Rectal smooth muscle tissue (tissue), 1 donor: ENCODE results near the gene EEF2.

Source experiments
- H3K27ac ChIP-seq: one replicate; pipeline ENCODE4 v1.7.0; 2013; ENCODE audit warnings: low read depth, low read length, inconsistent platforms
- H3K27me3 ChIP-seq: one replicate; pipeline ENCODE4 v1.7.0; 2013; ENCODE audit warnings: low read length; ENCODE audit not compliant: control insufficient read depth, insufficient read depth
- H3K36me3 ChIP-seq: one replicate; pipeline ENCODE4 v1.7.0; 2013; ENCODE audit warnings: low read length; ENCODE audit not compliant: control insufficient read depth, insufficient read depth
- H3K4me1 ChIP-seq: one replicate; pipeline ENCODE4 v1.7.0; 2013; ENCODE audit warnings: low read length; ENCODE audit not compliant: control insufficient read depth, insufficient read depth
- H3K4me3 ChIP-seq: one replicate; pipeline ENCODE4 v1.7.0; 2013; ENCODE audit warnings: low read length
- H3K9ac ChIP-seq: one replicate; pipeline ENCODE4 v1.7.0; 2013; ENCODE audit warnings: low read length

Gene EEF2

DNA sequence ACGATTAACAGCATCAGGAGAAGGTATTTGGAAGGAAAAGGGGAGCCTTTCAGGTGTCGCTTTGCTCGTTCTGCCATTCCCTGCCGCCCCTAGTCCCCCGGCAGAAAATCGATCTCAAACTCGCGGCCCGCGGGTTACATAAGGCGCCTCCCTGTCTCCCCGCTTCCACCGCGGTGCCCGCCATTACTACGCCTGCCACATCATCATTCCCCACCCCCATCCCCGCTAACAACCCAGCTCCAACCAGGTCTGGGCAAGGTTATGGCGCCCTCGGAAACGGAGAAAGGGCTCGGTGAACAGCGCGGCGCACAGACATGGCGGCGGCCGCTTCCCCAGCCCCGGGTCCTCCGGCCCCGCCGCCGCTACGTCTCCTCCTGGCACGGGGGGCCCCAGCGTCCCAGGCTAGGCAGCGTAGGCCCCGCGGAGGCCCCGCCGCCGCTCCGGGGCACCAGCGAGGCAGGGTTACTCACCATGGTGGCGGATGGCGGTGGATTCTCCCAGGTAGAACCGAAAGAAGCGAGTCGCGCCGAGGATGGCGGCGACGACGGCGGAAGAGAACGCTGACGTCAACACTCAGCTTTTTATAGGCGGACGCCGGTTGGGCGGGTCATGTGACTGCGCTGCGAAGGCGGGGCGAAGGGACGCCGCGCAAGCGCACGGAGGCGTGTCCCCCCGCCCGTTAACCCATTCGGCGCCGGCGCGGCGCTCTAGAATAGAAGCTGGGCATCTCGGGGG is at the start of gene EEF2:
EEF2 (minus strand) TSS at position 556 of the 735 bp plus-strand sequence; CDS start at position 473, 83 bp downstream.
- Histone ChIP-seq H3K4me1 (peaks cover 23% of the 10 kb centered on the region), H3K36me3 (peaks cover 42% of the 10 kb centered on the region), H3K27me3 (no peaks in the 10 kb centered on the region), H3K27ac (peak within 1 kb of the TSS; percentile 95), H3K4me3 (peak within 1 kb of the TSS; percentile 80), H3K9ac (peak within 1 kb of the TSS; percentile 60)

DNA sequence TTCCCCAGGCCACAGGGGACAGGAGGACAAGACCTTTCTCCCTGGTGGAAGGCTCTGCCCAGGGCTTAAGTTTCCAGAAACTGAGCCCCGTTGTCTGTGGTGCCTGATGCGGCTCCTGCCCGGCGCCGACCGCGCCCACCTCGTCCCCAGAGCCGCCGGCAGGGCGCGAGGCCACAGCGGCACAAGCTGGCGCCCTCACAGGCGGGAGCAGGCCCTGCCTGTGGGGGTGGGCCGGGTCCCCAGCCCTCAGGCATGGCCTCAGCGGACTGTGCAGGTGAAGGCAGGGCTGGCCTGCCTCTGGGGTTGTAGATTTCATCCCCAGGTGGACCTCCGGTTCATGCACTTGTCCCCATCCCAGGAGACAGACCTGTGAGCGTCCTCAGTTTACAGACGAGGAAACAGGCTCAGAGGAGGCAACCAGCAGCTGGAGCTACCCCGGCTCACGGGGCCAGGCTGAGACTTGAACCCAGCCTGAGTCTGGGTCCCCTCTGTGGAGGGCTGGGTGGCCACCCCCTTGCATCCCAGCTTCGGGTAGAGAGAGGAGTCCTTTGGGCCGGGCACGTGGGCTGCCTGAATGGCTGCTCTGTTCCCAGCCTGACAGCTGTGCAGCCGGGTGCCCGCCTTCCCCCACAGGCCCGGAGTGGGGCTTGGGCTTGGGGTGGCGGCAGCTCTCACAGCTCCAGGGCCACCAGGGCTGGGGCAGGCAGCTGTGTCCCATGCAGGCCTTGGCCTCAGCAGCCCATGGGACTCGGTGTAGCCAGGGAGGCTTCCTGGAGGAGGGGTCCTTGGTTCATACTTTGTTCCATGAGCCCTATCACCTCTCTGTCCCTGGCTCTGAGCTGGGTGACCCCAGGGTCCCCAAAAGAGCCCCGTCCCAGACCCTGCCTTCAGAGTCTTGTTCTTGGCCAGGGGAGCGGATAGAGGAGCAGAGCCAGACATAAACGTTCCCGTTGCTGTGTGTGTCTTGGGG is 49.1 kb upstream of the EEF2 start:
- H3K4me3 ChIP-seq, result no peak overlapping the region
- H3K27ac ChIP-seq, result no peak overlapping the region
- H3K36me3 ChIP-seq, result peaks cover 44% of the 10 kb centered on the region
- H3K4me1 ChIP-seq, result no peaks in the 10 kb centered on the region
- H3K9ac ChIP-seq, result no peak overlapping the region
- no peaks in the 10 kb centered on the region for H3K27me3 ChIP-seq

DNA sequence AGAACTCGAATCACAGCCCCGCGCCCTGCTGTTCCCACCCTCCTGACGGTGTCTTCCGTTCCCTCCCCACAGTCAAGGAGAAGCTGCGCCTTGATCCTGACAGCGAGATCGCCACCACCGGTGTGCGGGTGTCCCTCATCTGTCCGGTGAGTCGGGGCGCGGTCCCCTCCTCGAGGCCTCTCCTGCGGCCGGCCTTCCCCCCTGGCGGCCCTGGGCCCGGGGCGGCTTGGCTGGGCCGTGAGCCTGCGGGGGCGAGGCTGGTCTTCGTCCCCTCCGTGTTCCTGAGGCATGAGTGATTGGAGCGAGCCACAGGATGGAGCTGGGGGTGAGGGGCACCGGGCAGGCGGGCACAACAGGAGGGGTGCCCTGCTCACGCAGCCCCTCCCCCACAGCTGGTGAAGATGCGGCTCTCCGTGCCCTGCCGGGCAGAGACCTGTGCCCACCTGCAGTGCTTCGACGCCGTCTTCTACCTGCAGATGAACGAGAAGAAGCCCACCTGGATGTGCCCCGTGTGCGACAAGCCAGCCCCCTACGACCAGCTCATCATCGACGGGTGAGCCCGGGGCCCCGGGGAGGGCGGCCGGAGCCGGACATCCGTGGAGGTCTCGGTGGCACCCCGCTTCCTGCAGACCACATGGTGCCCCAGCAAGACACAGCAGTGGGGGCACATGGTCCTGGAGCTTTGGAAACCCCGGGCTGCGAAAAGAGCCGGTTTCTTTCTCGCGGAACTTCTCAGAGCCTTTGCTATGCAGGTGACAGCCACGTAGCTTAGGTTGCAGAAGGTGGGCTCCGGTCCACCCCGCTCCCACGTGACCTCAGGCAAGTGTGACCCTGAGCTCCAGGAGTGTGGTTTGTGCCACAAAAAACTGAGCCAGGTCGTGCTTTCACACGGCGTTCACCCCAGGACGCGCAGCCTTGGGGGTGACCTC is 48.0 kb upstream of the EEF2 start:
- Histone ChIP-seq H3K4me3 (no peak overlapping the region), H3K4me1 (no peaks in the 10 kb centered on the region), H3K27me3 (no peaks in the 10 kb centered on the region), H3K27ac (no peak overlapping the region), H3K9ac (no peak overlapping the region), H3K36me3 (peaks cover 47% of the 10 kb centered on the region)

DNA sequence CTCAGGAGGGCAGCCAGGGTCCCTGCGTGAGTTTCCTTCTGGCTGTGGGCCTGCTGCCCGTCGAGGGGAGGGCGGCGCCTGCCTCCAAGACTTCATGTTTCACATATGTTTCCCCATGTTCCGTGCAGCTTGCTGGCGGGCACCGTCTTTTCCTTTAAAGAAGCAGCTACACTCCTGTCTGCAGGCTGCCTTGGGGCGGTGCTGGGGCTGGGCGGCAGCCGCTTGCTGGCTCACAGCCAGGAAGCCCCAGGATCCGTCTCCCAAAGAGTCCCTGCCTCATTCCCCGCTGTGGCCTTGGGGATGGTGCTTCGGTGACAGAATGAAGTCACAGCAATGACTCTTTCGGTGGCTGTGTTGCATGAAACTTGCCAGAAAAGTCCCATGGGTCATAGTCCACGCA is 47.2 kb upstream of the EEF2 start:
- Histone ChIP-seq H3K27ac (no peak overlapping the region), H3K4me3 (no peak overlapping the region), H3K4me1 (no peaks in the 10 kb centered on the region), H3K36me3 (peaks cover 46% of the 10 kb centered on the region), H3K27me3 (no peaks in the 10 kb centered on the region), H3K9ac (no peak overlapping the region)

DNA sequence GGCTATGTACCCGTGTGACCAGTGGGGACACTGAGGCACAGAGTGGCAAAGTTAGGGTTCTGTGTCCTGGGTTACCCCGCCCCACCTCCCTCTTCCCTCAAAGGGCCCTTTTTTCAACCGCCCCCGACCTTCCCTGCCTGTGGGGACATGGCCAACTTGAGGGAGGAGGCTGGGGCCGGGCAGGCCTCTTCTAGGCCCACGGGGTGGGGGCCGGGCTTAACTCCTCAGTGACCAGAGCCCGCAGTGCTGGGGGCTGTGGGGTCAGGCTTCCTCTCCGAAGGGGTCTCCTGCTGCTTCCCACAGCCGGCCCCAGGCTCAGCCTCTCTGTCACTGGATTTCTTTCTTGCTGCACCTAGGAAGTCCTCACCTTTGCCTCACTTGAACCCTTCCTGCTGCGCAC is 46.2 kb upstream of the EEF2 start:
- Histone ChIP-seq H3K4me3 (no peak overlapping the region), H3K9ac (no peak overlapping the region), H3K36me3 (peaks cover 41% of the 10 kb centered on the region), H3K27ac (no peak overlapping the region), H3K27me3 (no peaks in the 10 kb centered on the region), H3K4me1 (no peaks in the 10 kb centered on the region)

DNA sequence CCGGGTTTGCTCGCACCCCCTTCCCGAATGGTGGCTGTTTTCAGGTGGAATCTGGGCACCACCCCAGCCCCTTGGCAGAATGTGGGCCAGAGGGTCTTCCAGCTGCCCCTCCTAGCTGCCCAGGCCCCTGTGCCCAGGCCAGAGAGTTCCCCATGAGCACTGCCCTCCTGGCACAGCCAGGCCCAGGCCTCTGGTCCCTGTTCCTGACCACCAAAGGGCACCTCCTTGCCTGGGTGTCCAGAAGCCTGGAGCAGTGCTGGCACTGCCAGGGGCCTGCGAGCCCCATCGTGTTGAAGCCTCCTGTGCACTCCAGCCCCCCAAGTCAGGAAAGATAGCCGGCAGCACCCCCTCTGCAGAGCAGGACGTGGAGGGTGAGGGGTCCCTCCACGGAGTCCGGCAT is 45.7 kb upstream of the EEF2 start:
- no peak overlapping the region for H3K4me3 ChIP-seq
- H3K27me3 ChIP-seq, result no peaks in the 10 kb centered on the region
- H3K36me3 ChIP-seq, result peaks cover 37% of the 10 kb centered on the region
- no peak overlapping the region for H3K9ac ChIP-seq
- no peaks in the 10 kb centered on the region for H3K4me1 ChIP-seq
- no peak overlapping the region for H3K27ac ChIP-seq

DNA sequence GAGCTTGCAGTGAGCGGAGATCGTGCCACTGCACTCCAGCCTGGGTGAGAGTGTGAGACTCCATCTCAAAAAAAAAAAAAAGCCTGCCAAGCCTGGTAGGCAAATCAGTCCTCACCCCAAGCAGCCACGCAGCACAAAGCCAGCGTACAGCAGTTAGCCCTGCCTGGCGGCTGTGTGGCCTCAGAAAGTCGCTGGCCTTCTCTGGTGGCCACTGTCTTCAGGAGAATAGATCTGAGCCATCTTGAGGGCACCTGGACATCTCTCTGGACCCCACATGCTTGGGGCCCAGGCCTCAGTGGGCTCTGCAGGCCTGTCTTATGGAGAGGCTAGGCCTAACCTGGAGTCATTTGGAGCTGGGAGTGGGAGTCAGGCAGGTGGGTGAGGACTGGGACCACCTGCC is 45.3 kb upstream of the EEF2 start:
- H3K9ac ChIP-seq, result no peak overlapping the region
- no peak overlapping the region for H3K4me3 ChIP-seq
- no peak overlapping the region for H3K27ac ChIP-seq
- peaks cover 36% of the 10 kb centered on the region for H3K36me3 ChIP-seq
- H3K4me1 ChIP-seq, result no peaks in the 10 kb centered on the region
- H3K27me3 ChIP-seq, result no peaks in the 10 kb centered on the region

DNA sequence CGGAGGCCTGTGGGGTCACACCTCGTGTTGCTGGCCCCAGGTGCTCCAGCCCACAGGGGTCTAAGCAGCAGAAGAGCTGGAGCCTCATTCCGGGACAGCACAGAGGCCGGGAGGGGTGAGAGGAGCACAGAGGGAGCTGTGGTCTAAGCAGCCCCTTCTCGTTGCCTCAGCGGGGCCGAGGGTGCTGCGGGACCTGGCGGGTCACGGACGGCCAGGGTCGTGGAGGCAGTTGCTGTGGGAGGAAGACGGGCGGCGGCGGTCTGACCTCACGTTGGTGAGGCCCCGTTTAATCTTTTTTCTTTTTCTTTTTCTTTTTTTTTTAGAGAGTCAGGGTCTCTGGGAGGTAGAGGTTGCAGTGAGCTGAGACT is 44.0 kb upstream of the EEF2 start:
- no peaks in the 10 kb centered on the region for H3K27me3 ChIP-seq
- peaks cover 31% of the 10 kb centered on the region for H3K36me3 ChIP-seq
- no peak overlapping the region for H3K4me3 ChIP-seq
- H3K27ac ChIP-seq, result no peak overlapping the region
- H3K9ac ChIP-seq, result no peak overlapping the region
- H3K4me1 ChIP-seq, result no peaks in the 10 kb centered on the region

DNA sequence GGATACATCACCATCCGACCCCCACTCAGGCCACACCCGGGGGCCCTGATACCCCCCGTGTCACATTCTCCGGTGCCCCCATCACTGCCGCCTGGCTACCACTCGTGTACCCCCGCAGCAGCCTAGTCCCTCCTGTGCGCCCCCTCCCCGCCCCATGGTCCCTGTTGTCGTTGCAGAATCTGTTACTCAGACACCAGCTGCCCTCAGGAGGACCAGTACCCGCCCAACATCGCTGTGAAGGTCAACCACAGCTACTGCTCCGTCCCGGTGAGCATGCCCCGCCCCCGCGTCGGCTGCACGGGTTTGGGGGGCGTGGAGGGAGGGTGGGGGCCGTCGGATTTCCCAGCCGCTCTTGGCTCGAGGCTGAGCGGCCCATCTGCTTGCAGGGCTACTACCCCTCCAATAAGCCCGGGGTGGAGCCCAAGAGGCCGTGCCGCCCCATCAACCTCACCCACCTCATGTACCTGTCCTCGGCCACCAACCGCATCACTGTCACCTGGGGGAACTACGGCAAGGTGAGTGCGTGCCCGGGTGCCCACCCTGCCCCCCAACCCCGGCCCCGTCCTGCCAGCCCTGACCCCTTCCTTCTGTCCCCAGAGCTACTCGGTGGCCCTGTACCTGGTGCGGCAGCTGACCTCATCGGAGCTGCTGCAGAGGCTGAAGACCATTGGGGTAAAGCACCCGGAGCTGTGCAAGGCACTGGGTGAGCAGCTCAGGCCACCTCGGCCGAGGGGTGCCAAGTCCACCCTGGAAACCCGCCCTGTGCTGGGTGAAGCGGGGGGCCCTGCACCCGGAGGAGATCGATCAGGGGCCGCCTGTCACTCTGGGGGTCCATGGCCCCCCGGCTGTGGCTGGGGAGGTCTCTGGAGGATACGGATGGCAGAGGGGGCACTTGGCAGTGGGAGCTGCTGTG is 43.3 kb upstream of the EEF2 start:
- no peaks in the 10 kb centered on the region for H3K4me1 ChIP-seq
- peaks cover 29% of the 10 kb centered on the region for H3K36me3 ChIP-seq

DNA sequence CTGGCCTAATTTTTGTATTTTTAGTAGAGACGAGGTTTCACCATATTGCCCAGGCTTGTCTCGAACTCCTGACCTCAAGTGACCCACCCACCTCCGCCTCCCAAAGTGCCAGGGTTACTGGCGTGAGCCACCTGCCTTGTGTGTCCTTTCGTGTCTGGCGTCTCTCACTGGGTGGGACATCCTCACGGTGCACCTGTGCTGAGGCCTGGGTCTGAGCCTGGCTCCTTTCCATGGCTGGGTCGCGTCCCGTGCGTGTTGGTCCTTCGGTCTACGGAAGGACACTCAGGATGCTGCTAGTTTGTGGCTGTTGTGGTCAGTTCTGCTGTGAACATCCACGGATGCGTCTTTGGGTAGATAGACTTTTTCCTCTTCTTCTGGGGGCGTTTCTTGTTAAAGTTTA is 41.9 kb upstream of the EEF2 start:
- H3K36me3 ChIP-seq, result peaks cover 22% of the 10 kb centered on the region
- H3K4me3 ChIP-seq, result no peak overlapping the region
- H3K27me3 ChIP-seq, result no peaks in the 10 kb centered on the region
- H3K9ac ChIP-seq, result no peak overlapping the region
- no peaks in the 10 kb centered on the region for H3K4me1 ChIP-seq
- no peak overlapping the region for H3K27ac ChIP-seq

More for the DNA sequence above, 43.3 kb upstream of the EEF2 start:
- Histone ChIP-seq H3K27me3 (no peaks in the 10 kb centered on the region), H3K27ac (no peak overlapping the region), H3K9ac (no peak overlapping the region), H3K4me3 (no peak overlapping the region)

DNA sequence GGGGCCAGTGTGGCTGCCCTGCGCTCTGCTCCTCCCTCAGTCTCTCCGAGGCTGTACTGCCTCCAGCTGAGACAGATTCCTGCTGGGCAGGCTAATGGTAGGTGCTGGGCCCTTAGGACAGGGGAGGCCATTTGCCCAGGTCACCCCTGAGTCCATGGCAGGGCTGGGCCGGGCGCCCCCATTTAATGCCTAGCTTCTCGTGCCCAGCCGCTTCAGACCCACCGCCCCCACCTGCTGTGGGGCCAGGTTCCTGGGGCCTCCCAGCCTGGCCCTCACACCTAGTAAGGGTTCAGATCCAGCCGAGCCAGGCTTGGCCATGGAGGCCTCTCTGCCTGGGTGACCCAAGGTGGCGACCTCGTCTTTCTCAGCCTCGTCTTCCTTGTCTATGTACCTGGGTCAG is 40.1 kb upstream of the EEF2 start:
- H3K27me3 ChIP-seq, result no peaks in the 10 kb centered on the region
- H3K4me1 ChIP-seq, result no peaks in the 10 kb centered on the region
- peaks cover 14% of the 10 kb centered on the region for H3K36me3 ChIP-seq
- H3K4me3 ChIP-seq, result no peak overlapping the region
- no peak overlapping the region for H3K9ac ChIP-seq
- no peak overlapping the region for H3K27ac ChIP-seq
